PC-3 (cell line): ENCODE results near the gene PSTK. TPM values are rescaled to one million over a fixed set of nuclear protein-coding genes. Genes with fewer than 3 reads are reported as not detected.
A peak's percentile ranks its signal among the peaks of the same experiment; 100 is the strongest.

ENCODE experiments used
- ATAC-seq: fragments of 200-7000 bp; cut with Tn5 transposase; 2 replicates; pipeline ENCODE4 v1.9.1; 2020; ENCODE audit warnings: mild to moderate bottlenecking, moderate library complexity
- BruUV-seq: library from RNA; stranded (reverse); fragments of 400-500 nt; replicated peaks from 2 replicates; lab custom pipeline; 2021; lab: Mats Ljungman, UMichigan
- CTCF ChIA-PET: fragments of 300-600 bp; sonication (Branson Sonifier 250); formaldehyde crosslinking; loops from one replicate; lab custom pipeline; 2022; ENCODE audit warnings: antibody characterized with exemption; lab: Charles Lee
- POLR2A ChIA-PET: fragments of 300-600 bp; sonication (Branson Sonifier 250); formaldehyde crosslinking; loops from one replicate; lab custom pipeline; 2022; ENCODE audit warnings: antibody characterized with exemption; ENCODE audit not compliant: unreplicated experiment; lab: Charles Lee
- DNase-seq: peaks from one replicate; pipeline ENCODE4 v3.0.0-alpha.2; 2015
- H2AFZ ChIP-seq: fragments of 300-600 bp; sonication (generic); 2 replicates; pipeline ENCODE4 v1.6.0; 2016; ENCODE audit warnings: antibody characterized with exemption, low read length
- H3F3A ChIP-seq: fragments of 300-600 bp; sonication (generic); one replicate; pipeline ENCODE4 v1.6.0; 2017; ENCODE audit warnings: antibody characterized with exemption, low read length, control low read depth, mild to moderate bottlenecking; ENCODE audit not compliant: unreplicated experiment
- H3K27ac ChIP-seq: fragments of 300-600 bp; sonication (generic); 2 replicates; pipeline ENCODE4 v1.5.1; 2016; ENCODE audit warnings: mild to moderate bottlenecking, low read length
- H3K27me3 ChIP-seq: fragments of 300-600 bp; sonication (generic); 2 replicates; pipeline ENCODE4 v1.6.1; 2016; ENCODE audit warnings: low read length, mixed read lengths
- H3K36me3 ChIP-seq: fragments of 300-600 bp; sonication (generic); 2 replicates; pipeline ENCODE4 v1.6.1; 2016; ENCODE audit warnings: low read depth, mixed run types, low read length, mixed read lengths
- H3K4me1 ChIP-seq: fragments of 300-600 bp; sonication (generic); 2 replicates; pipeline ENCODE4 v1.5.1; 2016; ENCODE audit warnings: low read length; ENCODE audit not compliant: insufficient read depth
- H3K4me2 ChIP-seq: fragments of 300-600 bp; sonication (generic); 2 replicates; pipeline ENCODE4 v1.6.0; 2016; ENCODE audit warnings: low read length
- H3K4me3 ChIP-seq: fragments of 300-600 bp; sonication (generic); 2 replicates; pipeline ENCODE4 v1.5.1; 2016; ENCODE audit warnings: mild to moderate bottlenecking, low read length, mixed read lengths
- H3K79me2 ChIP-seq: fragments of 300-600 bp; sonication (generic); 2 replicates; pipeline ENCODE4 v1.6.1; 2017; ENCODE audit warnings: low read length, mixed read lengths
- H3K9ac ChIP-seq: fragments of 300-600 bp; sonication (generic); 2 replicates; pipeline ENCODE4 v1.6.0; 2016; ENCODE audit warnings: mild to moderate bottlenecking, low read length
- H3K9me2 ChIP-seq: fragments of 300-600 bp; sonication (generic); replicated peaks from 2 replicates; pipeline ENCODE4 v1.6.1; 2016; ENCODE audit warnings: mixed run types, low read length, mixed read lengths
- H3K9me3 ChIP-seq: fragments of 300-600 bp; sonication (generic); 2 replicates; pipeline ENCODE4 v1.6.1; 2016; ENCODE audit warnings: low read length, mixed read lengths
- H4K20me1 ChIP-seq: fragments of 300-600 bp; sonication (generic); 2 replicates; pipeline ENCODE4 v1.6.1; 2016; ENCODE audit warnings: low read length, mixed read lengths
- CTCF ChIP-seq: fragments of 300-600 bp; sonication (generic); conservative IDR thresholded peaks from 2 replicates; pipeline ENCODE4 v1.5.1; 2017; ENCODE audit warnings: antibody characterized with exemption, low read depth, mild to moderate bottlenecking, low read length
- EZH2 ChIP-seq: fragments of 300-600 bp; sonication (generic); IDR thresholded peaks from one replicate; pipeline ENCODE4 v1.6.1; 2017; ENCODE audit warnings: antibody characterized with exemption, mild to moderate bottlenecking, low read length; ENCODE audit not compliant: unreplicated experiment
- EZH2phosphoT487 ChIP-seq: fragments of 300-600 bp; sonication (generic); IDR thresholded peaks from 2 replicates; pipeline ENCODE4 v1.6.1; 2018; ENCODE audit warnings: mild to moderate bottlenecking, antibody characterized with exemption, low read length, borderline replicate concordance
- intact Hi-C: fragments of 100-400 bp; cut with micrococcal nuclease; formaldehyde crosslinking; loops from 2 replicates; pipeline ENCODE4 v1.9.0; 2023
- total RNA-seq: library from RNA; depleted of rRNA; stranded (reverse); fragments of >200 nt; gene quantifications from 2 replicates; pipeline ENCODE4 v1.2.3, GENCODE V29; 2014

PSTK gene
- total RNA-seq, 1 experiment from 2014 or later = 2.6 TPM

- no peaks in the 10 kb centered on the region for H3F3A ChIP-seq
- CTCF ChIA-PET = no interaction called here
- H3K27me3 ChIP-seq = no peaks in the 10 kb centered on the region
- POLR2A ChIA-PET = no interaction called here
- H3K9me2 ChIP-seq = no peaks in the 10 kb centered on the region
- peak; percentile 43 for ATAC-seq
- H3K79me2 ChIP-seq = peaks cover 34% of the 10 kb centered on the region
- no peak overlapping the region for H3K4me3 ChIP-seq
- H4K20me1 ChIP-seq = no peaks in the 10 kb centered on the region
- DNase-seq = peak; percentile 5
- H2AFZ ChIP-seq = no peak overlapping the region
- H3K4me1 ChIP-seq = peaks cover 5% of the 10 kb centered on the region; the same call in 1 of the 2 replicates
- no peaks in the 10 kb centered on the region for H3K36me3 ChIP-seq
- no peak overlapping the region for H3K4me2 ChIP-seq
- H3K9me3 ChIP-seq = no peaks in the 10 kb centered on the region
- intact Hi-C loops = no loop called here
- no TSS peak for BruUV-seq
- H3K27ac ChIP-seq = no peak overlapping the region
- H3K9ac ChIP-seq = no peak overlapping the region
- TF ChIP-seq CTCF = no peak
- TF ChIP-seq EZH2phosphoT487 = no peak
- no peak for TF ChIP-seq EZH2
Measured at GRCh38 chr10:122999347-122999746, 19.1 kb downstream of the PSTK start.

DNA sequence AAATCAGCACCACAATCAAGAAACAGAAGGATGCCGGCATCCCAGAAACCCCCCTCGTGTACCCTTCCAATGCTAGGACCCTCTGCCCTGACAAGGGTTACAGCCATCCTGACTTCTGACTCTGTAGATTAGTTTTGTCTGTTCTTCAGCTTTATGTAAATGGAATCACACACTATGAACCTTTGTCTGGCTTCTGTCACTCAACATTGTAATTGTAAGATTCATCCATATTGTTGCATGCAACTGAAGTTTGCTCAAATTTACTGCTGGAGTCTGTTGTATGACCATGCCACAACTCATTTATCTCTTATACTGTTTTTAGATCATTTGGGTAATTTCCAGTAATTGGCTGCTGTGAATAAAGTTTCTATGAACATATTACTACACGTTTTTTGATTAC lies 20.0 kb downstream of the PSTK start:
- POLR2A ChIA-PET = no interaction called here
- CTCF ChIA-PET = no interaction called here
- intact Hi-C loops = no loop called here

More for the DNA sequence above, 20.0 kb downstream of the PSTK start:
- no TSS peak for BruUV-seq
- Histone ChIP-seq H2AFZ (no peak overlapping the region), H4K20me1 (no peaks in the 10 kb centered on the region), H3K9ac (no peak overlapping the region), H3K27ac (no peak overlapping the region), H3K79me2 (peaks cover 42% of the 10 kb centered on the region), H3K9me2 (no peaks in the 10 kb centered on the region), H3K36me3 (no peaks in the 10 kb centered on the region), H3K4me1 (peaks cover 5% of the 10 kb centered on the region; the same call in 1 of the 2 replicates), H3K4me2 (no peak overlapping the region), H3F3A (no peaks in the 10 kb centered on the region), H3K4me3 (no peak overlapping the region), H3K9me3 (no peaks in the 10 kb centered on the region), H3K27me3 (no peaks in the 10 kb centered on the region)
- TF ChIP-seq EZH2 = no peak
- TF ChIP-seq CTCF = no peak
- TF ChIP-seq EZH2phosphoT487 = no peak
- ATAC-seq (no peak), DNase-seq (no peak)
